ENCODE measurements around the gene FITM1. TPM values are rescaled to one million over a fixed set of nuclear protein-coding genes. Genes with fewer than 3 reads are reported as not detected.

The FITM1 gene
- not detected for total RNA-seq

GRCh38 chr14:24130380-24130716 lies at the start of gene FITM1:
Gene FITM1 (plus strand): TSS chr14:24130659. CDS start chr14:24131564, 905 bp downstream.
- no peak for DNase-seq

GRCh38 chr14:24080888-24081738 lies 49.3 kb upstream of the FITM1 start:
- peak; percentile 37 for DNase-seq

GRCh38 chr14:24081739-24082211 lies 48.7 kb upstream of the FITM1 start:
- DNase-seq = no peak

GRCh38 chr14:24082411-24083080 lies 47.9 kb upstream of the FITM1 start:
- no peak for DNase-seq

GRCh38 chr14:24083462-24083861 lies 47.0 kb upstream of the FITM1 start:
- no peak for DNase-seq

- DNase-seq = no peak
These were observed 46.0 kb upstream of the FITM1 start for GRCh38 chr14:24084440-24084839.

- no peak for DNase-seq
These were observed 45.2 kb upstream of the FITM1 start for GRCh38 chr14:24085215-24085614.

GRCh38 chr14:24086193-24086955 lies 44.1 kb upstream of the FITM1 start:
- DNase-seq = no peak

GRCh38 chr14:24087004-24087403 lies 43.5 kb upstream of the FITM1 start:
- DNase-seq = no peak

- DNase-seq = no peak
These were observed 42.4 kb upstream of the FITM1 start for GRCh38 chr14:24088095-24088494.

GRCh38 chr14:24089890-24090289 lies 40.6 kb upstream of the FITM1 start:
- no peak for DNase-seq

- DNase-seq = no peak
These were observed 38.4 kb upstream of the FITM1 start for GRCh38 chr14:24092110-24092504.

GRCh38 chr14:24092505-24093206 lies 37.8 kb upstream of the FITM1 start:
- DNase-seq = no peak

- no peak for DNase-seq
These were observed 37.1 kb upstream of the FITM1 start for GRCh38 chr14:24093207-24093900.

- DNase-seq = peak; percentile 72
These were observed 36.3 kb upstream of the FITM1 start, which contains the start of gene PCK2 for GRCh38 chr14:24093901-24094840. Gene PCK2 (plus strand): TSS chr14:24094311. CDS start chr14:24094406, 95 bp downstream.

GRCh38 chr14:24094841-24095270 lies 35.6 kb upstream of the FITM1 start:
- DNase-seq = no peak

GRCh38 chr14:24095271-24096068 lies 35.0 kb upstream of the FITM1 start:
- DNase-seq = no peak

- no peak for DNase-seq
These were observed 33.8 kb upstream of the FITM1 start for GRCh38 chr14:24096545-24097181.
